HepG2 (cell line): ENCODE results near the gene SEC61B. TPM values are rescaled to one million over a fixed set of nuclear protein-coding genes. Genes with fewer than 3 reads are reported as not detected.
A peak's percentile ranks its signal among the peaks of the same experiment; 100 is the strongest.

Experiments used
- AGO2 ChIP-seq: fragments of 200-400 bp; formaldehyde crosslinking; optimal IDR thresholded peaks from 2 replicates; pipeline ENCODE3; 2017; ENCODE audit warnings: mild to moderate bottlenecking, low read depth, low read length, moderate library complexity
- ATF7 ChIP-seq, 2 experiments: fragments of 450-650 bp in 1 of 2; sonication (generic) in 1 of 2; formaldehyde crosslinking in 1 of 2; IDR thresholded peaks; 2 replicates each; pipeline versions ENCODE4 v1.4.0 to v1.6.1; 2016 to 2020; ENCODE audit warnings: antibody characterized with exemption in 1 of 2, mild to moderate bottlenecking in 1 of 2, missing genetic modification reagents in 1 of 2
- FOXC1 ChIP-seq: sonication (generic); formaldehyde crosslinking; IDR thresholded peaks from 2 replicates; pipeline ENCODE4 v1.8.0; 2022; ENCODE audit warnings: mild to moderate bottlenecking, missing genetic modification reagents, borderline replicate concordance
- FOXK2 ChIP-seq: fragments of 450-650 bp; IDR thresholded peaks from 2 replicates; pipeline ENCODE4 v1.6.1; 2016
- FOXO1 ChIP-seq: sonication (generic); formaldehyde crosslinking; IDR thresholded peaks from 2 replicates; pipeline ENCODE4 v1.4.0; 2020; ENCODE audit warnings: missing genetic modification reagents
- GATA4 ChIP-seq: sonication (generic); IDR thresholded peaks from 2 replicates; pipeline ENCODE4 v1.6.1; 2016; ENCODE audit warnings: antibody characterized with exemption, low read depth, borderline replicate concordance
- HDAC1 ChIP-seq: sonication (generic); formaldehyde crosslinking; IDR thresholded peaks from 2 replicates; pipeline ENCODE4 v1.5.1; 2020; ENCODE audit warnings: mild to moderate bottlenecking, missing genetic modification reagents
- HINFP ChIP-seq: sonication (generic); formaldehyde crosslinking; IDR thresholded peaks from 2 replicates; pipeline ENCODE4 v1.4.0; 2020; ENCODE audit warnings: low read depth, mild to moderate bottlenecking, missing genetic modification reagents
- KAT8 ChIP-seq: IDR thresholded peaks from 2 replicates; pipeline ENCODE4 v1.6.1; 2016; ENCODE audit warnings: missing genetic modification reagents, missing compliant biosample characterization
- NCOR1 ChIP-seq: fragments of 200-600 bp; sonication (generic); IDR thresholded peaks from 2 replicates; pipeline ENCODE4 v1.7.0; 2017; ENCODE audit warnings: antibody characterized with exemption, low read length, borderline replicate concordance
- SMAD3 ChIP-seq: sonication (generic); formaldehyde crosslinking; IDR thresholded peaks from 2 replicates; pipeline ENCODE4 v1.4.0; 2020; ENCODE audit warnings: missing genetic modification reagents
- ZBTB7B ChIP-seq: sonication (generic); formaldehyde crosslinking; IDR thresholded peaks from 2 replicates; pipeline ENCODE4 v1.4.0; 2020; ENCODE audit warnings: missing genetic modification reagents
- ZNF33A ChIP-seq: sonication (generic); formaldehyde crosslinking; IDR thresholded peaks from 2 replicates; pipeline ENCODE4 v1.5.1; 2020; ENCODE audit warnings: missing genetic modification reagents, mild to moderate bottlenecking, moderate library complexity, borderline replicate concordance
- ZNF530 ChIP-seq: sonication (generic); formaldehyde crosslinking; IDR thresholded peaks from 2 replicates; pipeline ENCODE4 v1.5.0; 2020; ENCODE audit warnings: low read depth, mild to moderate bottlenecking, missing genetic modification reagents
- ZNF761 ChIP-seq: sonication (generic); formaldehyde crosslinking; conservative IDR thresholded peaks from 2 replicates; pipeline ENCODE4 v1.4.0; 2020; ENCODE audit warnings: mild to moderate bottlenecking, missing genetic modification reagents
- polyA plus RNA-seq, 8 experiments: library from polyadenylated mRNA; depleted of rRNA in 3 of 8; stranded (reverse) in 7 of 8; unstranded in 1 of 8; fragments of >200 nt; fragmentation: Illumina TruSeq in 4 of 8; extraction: Trizol in 4 of 8; gene quantifications; 2 replicates each; pipeline versions ENCODE4 v1.2.1 to v1.2.3, GENCODE V29; 2011 to 2016; ENCODE audit warnings: low read depth in 4 of 8, missing spikeins in 1 of 8, mixed read lengths in 1 of 8; ENCODE audit not compliant: insufficient read depth in 1 of 8
- total RNA-seq, 5 experiments: library from RNA; depleted of rRNA; stranded (reverse); fragments of >200 nt; fragmentation: Illumina TruSeq; extraction: Trizol; gene quantifications; 2 replicates each; pipeline ENCODE4 v1.2.3, GENCODE V29; 2016; ENCODE audit warnings: low read depth in 1 of 5
- TF ChIP-seq, protein P1 (sequence below): sonication (generic); formaldehyde crosslinking; IDR thresholded peaks from one replicate; pipeline ENCODE4 v1.5.1; 2020; ENCODE audit warnings: mild to moderate bottlenecking, missing genetic modification reagents; ENCODE audit errors: not compliant biosample characterization
- TF ChIP-seq, protein P2 (sequence below): sonication (generic); formaldehyde crosslinking; IDR thresholded peaks from 2 replicates; pipeline ENCODE4 v1.4.0; 2020; ENCODE audit warnings: missing genetic modification reagents
- TF ChIP-seq, protein P3 (sequence below): IDR thresholded peaks from 2 replicates; pipeline ENCODE4 v1.6.1; 2016; ENCODE audit warnings: control low read depth

SEC61B gene
- total and polyA plus RNA-seq, 2 of the 13 experiments (the other 11 are each of a cell fraction or from before 2014, with no cell fraction given), result 191 to 368 TPM

GRCh38 chr9:99221621-99222415, at the start of gene SEC61B, which contains the start of gene ALG2 (continued):
- TF ChIP-seq FOXC1 (CRISPR knock-in tag), result peak; percentile 52; the same call in 1 of the 2 replicates
- TF ChIP-seq HDAC1 (CRISPR knock-in tag), result peak; percentile 82
- 0 out of 2 replicates have a peak, but pooled peaks have one; percentile 23 for TF ChIP-seq HINFP (CRISPR knock-in tag)
- peak; percentile 37; the same call in 1 of the 2 replicates for TF ChIP-seq GATA4
- peak; percentile 50 for TF ChIP-seq ZBTB7B
- no peak for TF ChIP-seq ATF7 (IDR thresholded peaks at IDR 0.05)
- TF ChIP-seq ATF7 (CRISPR knock-in tag; IDR thresholded peaks at IDR 0.05), result no peak
- TF ChIP-seq SMAD3 (CRISPR knock-in tag), result no peak
- no peak; the same call in 1 of the 2 replicates for TF ChIP-seq NCOR1
- TF ChIP-seq AGO2, result peak; percentile 71
- TF ChIP-seq, protein P1, sequence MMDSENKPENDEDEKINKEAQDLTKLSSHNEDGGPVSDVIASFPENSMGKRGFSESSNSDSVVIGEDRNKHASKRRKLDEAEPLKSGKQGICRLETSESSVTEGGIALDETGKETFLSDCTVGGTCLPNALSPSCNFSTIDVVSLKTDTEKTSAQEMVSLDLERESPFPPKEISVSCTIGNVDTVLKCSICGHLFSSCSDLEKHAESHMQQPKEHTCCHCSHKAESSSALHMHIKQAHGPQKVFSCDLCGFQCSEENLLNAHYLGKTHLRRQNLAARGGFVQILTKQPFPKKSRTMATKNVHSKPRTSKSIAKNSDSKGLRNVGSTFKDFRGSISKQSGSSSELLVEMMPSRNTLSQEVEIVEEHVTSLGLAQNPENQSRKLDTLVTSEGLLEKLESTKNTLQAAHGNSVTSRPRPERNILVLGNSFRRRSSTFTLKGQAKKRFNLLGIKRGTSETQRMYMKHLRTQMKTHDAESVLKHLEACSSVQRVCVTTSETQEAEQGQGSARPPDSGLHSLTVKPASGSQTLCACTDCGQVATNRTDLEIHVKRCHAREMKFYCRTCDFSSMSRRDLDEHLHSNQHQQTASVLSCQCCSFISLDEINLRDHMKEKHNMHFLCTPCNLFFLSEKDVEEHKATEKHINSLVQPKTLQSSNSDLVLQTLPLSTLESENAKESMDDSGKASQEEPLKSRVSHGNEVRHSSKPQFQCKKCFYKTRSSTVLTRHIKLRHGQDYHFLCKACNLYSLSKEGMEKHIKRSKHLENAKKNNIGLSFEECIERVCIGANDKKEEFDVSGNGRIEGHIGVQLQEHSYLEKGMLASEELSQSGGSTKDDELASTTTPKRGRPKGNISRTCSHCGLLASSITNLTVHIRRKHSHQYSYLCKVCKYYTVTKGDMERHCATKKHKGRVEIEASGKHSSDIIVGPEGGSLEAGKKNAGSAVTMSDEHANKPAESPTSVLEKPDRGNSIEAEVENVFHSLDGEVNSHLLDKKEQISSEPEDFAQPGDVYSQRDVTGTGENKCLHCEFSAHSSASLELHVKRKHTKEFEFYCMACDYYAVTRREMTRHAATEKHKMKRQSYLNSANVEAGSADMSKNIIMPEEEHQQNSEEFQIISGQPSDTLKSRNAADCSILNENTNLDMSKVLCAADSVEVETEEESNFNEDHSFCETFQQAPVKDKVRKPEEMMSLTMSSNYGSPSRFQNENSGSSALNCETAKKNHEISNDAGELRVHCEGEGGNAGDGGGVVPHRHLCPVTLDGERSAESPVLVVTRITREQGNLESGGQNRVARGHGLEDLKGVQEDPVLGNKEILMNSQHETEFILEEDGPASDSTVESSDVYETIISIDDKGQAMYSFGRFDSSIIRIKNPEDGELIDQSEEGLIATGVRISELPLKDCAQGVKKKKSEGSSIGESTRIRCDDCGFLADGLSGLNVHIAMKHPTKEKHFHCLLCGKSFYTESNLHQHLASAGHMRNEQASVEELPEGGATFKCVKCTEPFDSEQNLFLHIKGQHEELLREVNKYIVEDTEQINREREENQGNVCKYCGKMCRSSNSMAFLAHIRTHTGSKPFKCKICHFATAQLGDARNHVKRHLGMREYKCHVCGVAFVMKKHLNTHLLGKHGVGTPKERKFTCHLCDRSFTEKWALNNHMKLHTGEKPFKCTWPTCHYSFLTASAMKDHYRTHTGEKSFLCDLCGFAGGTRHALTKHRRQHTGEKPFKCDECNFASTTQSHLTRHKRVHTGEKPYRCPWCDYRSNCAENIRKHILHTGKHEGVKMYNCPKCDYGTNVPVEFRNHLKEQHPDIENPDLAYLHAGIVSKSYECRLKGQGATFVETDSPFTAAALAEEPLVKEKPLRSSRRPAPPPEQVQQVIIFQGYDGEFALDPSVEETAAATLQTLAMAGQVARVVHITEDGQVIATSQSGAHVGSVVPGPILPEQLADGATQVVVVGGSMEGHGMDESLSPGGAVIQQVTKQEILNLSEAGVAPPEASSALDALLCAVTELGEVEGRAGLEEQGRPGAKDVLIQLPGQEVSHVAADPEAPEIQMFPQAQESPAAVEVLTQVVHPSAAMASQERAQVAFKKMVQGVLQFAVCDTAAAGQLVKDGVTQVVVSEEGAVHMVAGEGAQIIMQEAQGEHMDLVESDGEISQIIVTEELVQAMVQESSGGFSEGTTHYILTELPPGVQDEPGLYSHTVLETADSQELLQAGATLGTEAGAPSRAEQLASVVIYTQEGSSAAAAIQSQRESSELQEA, result peak; percentile 37
- peak; percentile 21; the same call in 1 of the 2 replicates for TF ChIP-seq ZNF761 (CRISPR knock-in tag)
- no peak for TF ChIP-seq ZNF530
- peak; percentile 59 for TF ChIP-seq KAT8 (CRISPR knock-in tag)
- TF ChIP-seq, protein P2, sequence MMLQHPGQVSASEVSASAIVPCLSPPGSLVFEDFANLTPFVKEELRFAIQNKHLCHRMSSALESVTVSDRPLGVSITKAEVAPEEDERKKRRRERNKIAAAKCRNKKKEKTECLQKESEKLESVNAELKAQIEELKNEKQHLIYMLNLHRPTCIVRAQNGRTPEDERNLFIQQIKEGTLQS (CRISPR knock-in tag), result peak; percentile 2; the same call in 1 of the 2 replicates
- TF ChIP-seq, protein P3, sequence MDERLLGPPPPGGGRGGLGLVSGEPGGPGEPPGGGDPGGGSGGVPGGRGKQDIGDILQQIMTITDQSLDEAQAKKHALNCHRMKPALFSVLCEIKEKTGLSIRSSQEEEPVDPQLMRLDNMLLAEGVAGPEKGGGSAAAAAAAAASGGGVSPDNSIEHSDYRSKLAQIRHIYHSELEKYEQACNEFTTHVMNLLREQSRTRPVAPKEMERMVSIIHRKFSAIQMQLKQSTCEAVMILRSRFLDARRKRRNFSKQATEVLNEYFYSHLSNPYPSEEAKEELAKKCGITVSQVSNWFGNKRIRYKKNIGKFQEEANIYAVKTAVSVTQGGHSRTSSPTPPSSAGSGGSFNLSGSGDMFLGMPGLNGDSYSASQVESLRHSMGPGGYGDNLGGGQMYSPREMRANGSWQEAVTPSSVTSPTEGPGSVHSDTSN (CRISPR knock-in tag), result no peak
- no peak for TF ChIP-seq FOXK2
- TF ChIP-seq ZNF33A (CRISPR knock-in tag), result peak; percentile 30; the same call in 1 of the 2 replicates
- peak; percentile 40; the same call in 1 of the 2 replicates for TF ChIP-seq FOXO1 (CRISPR knock-in tag)
